Measurements from ENCODE around the gene PHF21A.

PHF21A gene

GRCh38 chr11:46009647-46010046 lies 111.6 kb downstream of the PHF21A start:
- Histone ChIP-seq H3K79me2 (ENCODE audit: insufficient read depth, low read length) (no peaks in the 10 kb centered on the region), H3K4me2 (ENCODE audit: low read length) (no peak overlapping the region), H3K27me3 (ENCODE audit: insufficient read depth, low read length) (no peaks in the 10 kb centered on the region), H3K4me1 (ENCODE audit: insufficient read depth, low read length, severe bottlenecking) (no peaks in the 10 kb centered on the region), H3K9ac (ENCODE audit: low read length) (no peak overlapping the region), H3K9me3 (ENCODE audit: low read length) (no peaks in the 10 kb centered on the region), H4K20me1 (ENCODE audit: insufficient read depth, low read length) (no peaks in the 10 kb centered on the region), H2AFZ (ENCODE audit: low read length) (no peak overlapping the region), H3K36me3 (ENCODE audit: insufficient read depth, low read length) (no peaks in the 10 kb centered on the region), H3K27ac (ENCODE audit: low read depth, low read length, poor library complexity, severe bottlenecking) (no peak overlapping the region), H3K9me2 (ENCODE audit: low read depth, low read length) (no peaks in the 10 kb centered on the region), H3K4me3 (ENCODE audit: low read depth, low read length, poor library complexity, severe bottlenecking) (no peak overlapping the region), H3F3A (ENCODE audit: insufficient read depth, low read length) (no peaks in the 10 kb centered on the region)
- TF ChIP-seq EZH2 (IDR thresholded peaks at IDR 0.05; ENCODE audit: borderline replicate concordance, low read length) (no peak), CTCF (IDR thresholded peaks at IDR 0.05; ENCODE audit: low read length) (no peak)

GRCh38 chr11:46006418-46007070 lies 114.7 kb downstream of the PHF21A start:
- no peaks in the 10 kb centered on the region for H4K20me1 ChIP-seq (ENCODE audit: insufficient read depth, low read length)
- no peaks in the 10 kb centered on the region for H3K79me2 ChIP-seq (ENCODE audit: insufficient read depth, low read length)

GRCh38 chr11:46003572-46003971 lies 117.7 kb downstream of the PHF21A start:
- Histone ChIP-seq H2AFZ (ENCODE audit: low read length) (no peak overlapping the region), H3K4me2 (ENCODE audit: low read length) (no peak overlapping the region), H4K20me1 (ENCODE audit: insufficient read depth, low read length) (no peaks in the 10 kb centered on the region), H3K27me3 (ENCODE audit: insufficient read depth, low read length) (no peaks in the 10 kb centered on the region), H3K4me3 (ENCODE audit: low read depth, low read length, poor library complexity, severe bottlenecking) (no peak overlapping the region), H3K36me3 (ENCODE audit: insufficient read depth, low read length) (no peaks in the 10 kb centered on the region), H3K9me2 (ENCODE audit: low read depth, low read length) (no peaks in the 10 kb centered on the region), H3K9ac (ENCODE audit: low read length) (no peak overlapping the region), H3K27ac (ENCODE audit: low read depth, low read length, poor library complexity, severe bottlenecking) (no peak overlapping the region), H3K4me1 (ENCODE audit: insufficient read depth, low read length, severe bottlenecking) (no peaks in the 10 kb centered on the region), H3K9me3 (ENCODE audit: low read length) (no peaks in the 10 kb centered on the region), H3F3A (ENCODE audit: insufficient read depth, low read length) (no peaks in the 10 kb centered on the region), H3K79me2 (ENCODE audit: insufficient read depth, low read length) (no peaks in the 10 kb centered on the region)
- no peak for TF ChIP-seq EZH2 (IDR thresholded peaks at IDR 0.05; ENCODE audit: borderline replicate concordance, low read length)
- TF ChIP-seq CTCF (IDR thresholded peaks at IDR 0.05; ENCODE audit: low read length), result no peak

More at GRCh38 chr11:46006418-46007070, 114.7 kb downstream of the PHF21A start:
- Histone ChIP-seq H3K4me1 (ENCODE audit: insufficient read depth, low read length, severe bottlenecking) (no peaks in the 10 kb centered on the region), H3K27me3 (ENCODE audit: insufficient read depth, low read length) (no peaks in the 10 kb centered on the region), H3K9ac (ENCODE audit: low read length) (no peak overlapping the region), H3K4me2 (ENCODE audit: low read length) (no peak overlapping the region), H3K9me2 (ENCODE audit: low read depth, low read length) (no peaks in the 10 kb centered on the region), H3F3A (ENCODE audit: insufficient read depth, low read length) (no peaks in the 10 kb centered on the region), H3K27ac (ENCODE audit: low read depth, low read length, poor library complexity, severe bottlenecking) (no peak overlapping the region), H3K9me3 (ENCODE audit: low read length) (no peaks in the 10 kb centered on the region), H2AFZ (ENCODE audit: low read length) (no peak overlapping the region), H3K36me3 (ENCODE audit: insufficient read depth, low read length) (no peaks in the 10 kb centered on the region), H3K4me3 (ENCODE audit: low read depth, low read length, poor library complexity, severe bottlenecking) (no peak overlapping the region)
- TF ChIP-seq CTCF (IDR thresholded peaks at IDR 0.05; ENCODE audit: low read length) (peak; percentile 88), EZH2 (IDR thresholded peaks at IDR 0.05; ENCODE audit: borderline replicate concordance, low read length) (no peak)

Data from OCI-LY1 (cell line).